H1 (cell line): ENCODE results near the gene SERPINA12.

Source experiments
- ATF3 ChIP-seq: IDR thresholded peaks from 2 replicates; pipeline ENCODE4 v1.6.1; 2011; ENCODE audit warnings: low read depth, mild to moderate bottlenecking, low read length; ENCODE audit not compliant: insufficient read depth
- EP300 ChIP-seq, 2 experiments: IDR thresholded peaks; 1 replicate in 1 of 2; 2 replicates in 1 of 2; pipeline ENCODE4 v1.6.1; 2011 to 2012; ENCODE audit warnings: low read depth in 2 of 2, low read length in 2 of 2, mild to moderate bottlenecking in 2 of 2, borderline replicate concordance in 1 of 2, inconsistent platforms in 1 of 2, moderate library complexity in 1 of 2
- HDAC2 ChIP-seq, 2 experiments: fragments of 300-600 bp in 1 of 2; sonication (generic) in 1 of 2; IDR thresholded peaks; 2 replicates each; pipeline ENCODE4 v1.6.1; 2011 to 2012; ENCODE audit warnings: low read depth in 2 of 2, low read length in 2 of 2, mild to moderate bottlenecking in 2 of 2, moderate library complexity in 2 of 2, borderline replicate concordance in 1 of 2, inconsistent platforms in 1 of 2
- JUND ChIP-seq: IDR thresholded peaks from 2 replicates; pipeline ENCODE4 v1.6.1; 2011; ENCODE audit warnings: mild to moderate bottlenecking, improper control_type of control experiment, low read length
- NRF1 ChIP-seq: IDR thresholded peaks from 2 replicates; pipeline ENCODE4 v1.6.1; 2011; ENCODE audit warnings: mild to moderate bottlenecking, low read depth, low read length, improper control_type of control experiment
- POLR2AphosphoS5 ChIP-seq: IDR thresholded peaks from 2 replicates; pipeline ENCODE4 v1.6.1; 2011; ENCODE audit warnings: low read depth, low read length
- RAD21 ChIP-seq, 2 experiments: IDR thresholded peaks in 1 of 2; conservative IDR thresholded peaks in 1 of 2; 2 replicates each; pipeline ENCODE4 v1.6.1; 2011; ENCODE audit warnings: low read depth in 2 of 2, low read length in 2 of 2, improper control_type of control experiment in 1 of 2, inconsistent platforms in 1 of 2, mild to moderate bottlenecking in 1 of 2, moderate library complexity in 1 of 2
- TAF1 ChIP-seq: IDR thresholded peaks from 2 replicates; pipeline ENCODE4 v1.6.1; 2011; ENCODE audit warnings: mild to moderate bottlenecking, low read depth, low read length
- USF2 ChIP-seq: IDR thresholded peaks from 2 replicates; pipeline ENCODE4 v1.6.1; 2011; ENCODE audit warnings: low read length, improper control_type of control experiment
- ZNF274 ChIP-seq: IDR thresholded peaks from 2 replicates; pipeline ENCODE4 v1.7.0; 2012; ENCODE audit warnings: low read length, borderline replicate concordance; ENCODE audit errors: extremely low read depth
- TF ChIP-seq, protein P1 (sequence below), 3 experiments: IDR thresholded peaks; 1 replicate in 2 of 3; 2 replicates in 1 of 3; pipeline versions ENCODE4 v1.5.1 to v1.6.1; 2011; ENCODE audit warnings: low read length in 3 of 3, mild to moderate bottlenecking in 3 of 3, inconsistent platforms in 2 of 3, low read depth in 1 of 3, moderate library complexity in 1 of 3; ENCODE audit not compliant: insufficient read depth in 1 of 3; ENCODE audit errors: control extremely low read depth in 1 of 3

- TF ChIP-seq ZNF274 (no peak), EP300 (IDR thresholded peaks at IDR 0.05; ENCODE audit: borderline replicate concordance in 1 of 2, low read depth in 2 of 2, low read length in 2 of 2) (no peak), USF2 (no peak), JUND (no peak), HDAC2 (IDR thresholded peaks at IDR 0.05; ENCODE audit: borderline replicate concordance in 1 of 2, low read depth in 2 of 2, low read length in 2 of 2) (no peak), RAD21 (IDR thresholded peaks at IDR 0.05 in 1 of 2, conservative IDR thresholded peaks at IDR 0.05 in 1 of 2; ENCODE audit: low read depth in 2 of 2, low read length in 2 of 2) (no peak), TAF1 (no peak), POLR2AphosphoS5 (no peak), NRF1 (no peak), ATF3 (no peak)
- TF ChIP-seq, protein P1, sequence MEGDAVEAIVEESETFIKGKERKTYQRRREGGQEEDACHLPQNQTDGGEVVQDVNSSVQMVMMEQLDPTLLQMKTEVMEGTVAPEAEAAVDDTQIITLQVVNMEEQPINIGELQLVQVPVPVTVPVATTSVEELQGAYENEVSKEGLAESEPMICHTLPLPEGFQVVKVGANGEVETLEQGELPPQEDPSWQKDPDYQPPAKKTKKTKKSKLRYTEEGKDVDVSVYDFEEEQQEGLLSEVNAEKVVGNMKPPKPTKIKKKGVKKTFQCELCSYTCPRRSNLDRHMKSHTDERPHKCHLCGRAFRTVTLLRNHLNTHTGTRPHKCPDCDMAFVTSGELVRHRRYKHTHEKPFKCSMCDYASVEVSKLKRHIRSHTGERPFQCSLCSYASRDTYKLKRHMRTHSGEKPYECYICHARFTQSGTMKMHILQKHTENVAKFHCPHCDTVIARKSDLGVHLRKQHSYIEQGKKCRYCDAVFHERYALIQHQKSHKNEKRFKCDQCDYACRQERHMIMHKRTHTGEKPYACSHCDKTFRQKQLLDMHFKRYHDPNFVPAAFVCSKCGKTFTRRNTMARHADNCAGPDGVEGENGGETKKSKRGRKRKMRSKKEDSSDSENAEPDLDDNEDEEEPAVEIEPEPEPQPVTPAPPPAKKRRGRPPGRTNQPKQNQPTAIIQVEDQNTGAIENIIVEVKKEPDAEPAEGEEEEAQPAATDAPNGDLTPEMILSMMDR (IDR thresholded peaks at IDR 0.05; ENCODE audit: control extremely low read depth in 1 of 3, insufficient read depth in 1 of 3, low read depth in 1 of 3, low read length in 3 of 3) = no peak
Measured at GRCh38 chr14:94501588-94502516, 7.4 kb downstream of the SERPINA12 start.
